Femur (tissue), 1 donor: ENCODE results near the gene MAP3K19.
"Not testable (repeated sequence)": the region's sequence is repeated elsewhere in the genome, so short reads cannot be mapped to it uniquely, and the experiment has no call there.

Source experiments
- DNase-seq: peaks from one replicate; pipeline ENCODE4 v3.0.0-alpha.2; 2017

MAP3K19 gene

DNA sequence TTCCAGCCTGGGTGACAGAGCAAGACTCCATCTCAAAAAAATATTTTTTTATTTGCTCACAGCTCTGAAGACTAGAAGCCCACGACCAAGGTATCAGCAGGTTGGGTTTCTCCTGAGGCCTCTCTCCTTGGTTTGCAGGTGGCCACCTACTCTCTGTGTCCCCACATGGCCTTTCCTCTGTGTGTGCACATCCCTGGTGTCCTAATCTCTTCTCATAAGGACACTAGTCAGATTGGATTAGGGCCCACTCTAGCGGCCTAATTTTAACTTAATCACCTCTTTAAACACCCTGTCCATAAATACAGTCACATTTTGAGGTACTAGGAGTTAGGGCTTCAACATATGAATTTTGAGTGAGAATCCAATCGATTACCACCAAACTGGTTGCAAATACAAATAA is 2.9 kb upstream of the MAP3K19 start:
- DNase-seq, result no peak

DNA sequence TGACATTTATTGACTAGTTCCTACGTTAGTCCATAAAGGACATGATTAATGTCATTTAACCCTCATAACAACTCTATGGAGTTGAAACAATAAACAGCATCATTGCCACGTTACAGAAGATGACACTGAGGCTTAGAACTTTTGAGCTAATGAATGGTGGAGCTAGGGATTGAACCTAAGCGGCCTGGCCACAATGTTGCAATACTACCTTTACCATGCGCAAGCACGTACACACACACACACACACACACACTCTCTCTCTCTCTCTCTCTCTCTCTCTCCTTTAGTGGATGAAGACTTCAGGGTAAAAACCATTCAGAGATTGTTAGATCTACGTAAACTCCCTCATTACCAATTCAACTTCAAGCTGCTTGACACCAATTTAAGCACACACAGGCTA is 875 bp upstream of the MAP3K19 start:
- no peak for DNase-seq

DNA sequence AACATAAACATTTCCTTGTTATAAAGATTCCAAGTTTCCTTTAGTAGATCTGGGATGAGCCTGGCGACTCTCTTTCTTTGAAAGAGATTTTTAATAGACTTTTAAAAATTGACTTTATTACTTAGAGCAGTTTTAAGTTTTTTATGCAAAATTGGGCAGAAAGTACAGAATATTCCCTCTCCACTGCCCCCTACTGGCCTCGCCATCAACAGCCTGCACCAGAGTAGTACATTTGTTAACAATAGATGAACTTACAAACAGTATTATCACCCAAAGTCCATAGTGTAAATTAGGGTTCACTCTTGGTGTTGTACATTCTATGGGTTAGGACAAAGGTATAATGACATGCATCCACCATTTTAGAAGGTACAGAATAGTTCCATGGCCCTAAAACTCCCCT is 3.9 kb downstream of the MAP3K19 start:
- no peak for DNase-seq

- DNase-seq, result no peak
Observed at GRCh38 chr2:135037831-135038230, 9.4 kb downstream of the MAP3K19 start.

DNA sequence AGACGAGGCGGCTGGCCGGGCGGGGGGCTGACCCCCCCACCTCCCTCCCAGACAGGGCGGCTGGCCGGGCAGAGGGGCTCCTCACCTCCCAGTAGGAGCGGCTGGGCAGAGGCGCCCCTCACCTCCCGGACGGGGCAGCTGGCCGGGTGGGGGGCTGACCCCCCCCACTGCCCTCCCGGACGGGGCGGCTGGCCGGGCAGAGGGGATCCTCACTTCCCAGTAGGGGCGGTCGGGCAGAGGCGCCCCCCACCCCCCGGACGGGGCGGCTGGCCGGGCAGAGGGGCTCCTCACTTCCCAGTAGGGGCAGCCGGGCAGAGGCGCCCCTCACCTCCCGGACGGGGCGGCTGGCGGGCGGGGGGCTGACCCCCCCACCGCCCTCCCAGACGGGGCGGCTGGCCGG is 14.0 kb downstream of the MAP3K19 start:
- DNase-seq, result not testable (repeated sequence)

DNA sequence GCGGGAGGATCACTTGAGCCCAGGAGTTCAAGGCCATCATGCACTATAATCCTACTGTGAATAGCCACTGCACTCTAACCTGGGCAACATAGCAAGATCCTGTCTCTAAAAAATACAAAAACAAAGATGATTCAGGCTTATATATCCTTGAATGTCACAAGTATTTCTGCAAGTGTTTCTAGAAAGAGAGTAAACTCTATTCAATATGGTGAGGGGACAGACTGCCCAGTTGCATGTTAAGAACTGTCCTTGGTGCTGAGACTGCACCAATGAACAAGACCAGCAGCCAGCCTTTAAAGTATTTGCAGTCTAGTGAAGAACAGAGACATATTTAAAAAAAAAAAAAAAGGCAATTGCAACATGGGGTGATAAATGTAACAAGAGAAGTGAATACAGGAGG is 16.4 kb downstream of the MAP3K19 start:
- DNase-seq, result no peak

GRCh38 chr2:135029481-135030134 is 17.6 kb downstream of the MAP3K19 start:
- DNase-seq, result no peak

DNA sequence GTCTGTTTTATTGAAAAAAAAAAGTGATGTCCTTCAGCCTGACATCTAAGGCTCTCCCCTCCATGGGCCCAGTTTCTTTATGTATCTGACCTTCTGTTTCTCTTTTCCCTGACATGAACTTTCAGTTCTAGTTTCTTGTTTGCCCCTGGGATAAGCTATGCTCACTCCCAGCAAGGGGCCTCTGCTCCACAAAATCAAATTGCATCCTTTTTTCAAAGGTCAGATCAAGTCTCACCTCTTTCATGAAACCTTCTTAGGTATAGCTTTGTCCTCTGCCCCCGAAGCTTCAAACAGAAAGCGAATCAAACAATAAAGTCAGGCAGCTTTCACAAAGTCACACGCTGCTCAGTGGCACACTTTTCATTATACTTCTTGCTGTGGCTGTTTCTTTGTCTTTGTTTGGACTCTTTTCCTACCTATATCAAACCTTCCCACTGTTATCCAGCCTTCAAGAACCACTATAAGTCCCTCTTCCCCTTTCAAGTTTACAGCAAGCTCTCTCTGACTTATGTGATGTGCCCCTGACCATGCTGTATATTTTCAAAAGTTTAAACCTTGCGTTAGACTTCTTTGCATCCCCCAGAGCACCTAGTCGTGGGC is 23.3 kb downstream of the MAP3K19 start:
- DNase-seq, result no peak

DNA sequence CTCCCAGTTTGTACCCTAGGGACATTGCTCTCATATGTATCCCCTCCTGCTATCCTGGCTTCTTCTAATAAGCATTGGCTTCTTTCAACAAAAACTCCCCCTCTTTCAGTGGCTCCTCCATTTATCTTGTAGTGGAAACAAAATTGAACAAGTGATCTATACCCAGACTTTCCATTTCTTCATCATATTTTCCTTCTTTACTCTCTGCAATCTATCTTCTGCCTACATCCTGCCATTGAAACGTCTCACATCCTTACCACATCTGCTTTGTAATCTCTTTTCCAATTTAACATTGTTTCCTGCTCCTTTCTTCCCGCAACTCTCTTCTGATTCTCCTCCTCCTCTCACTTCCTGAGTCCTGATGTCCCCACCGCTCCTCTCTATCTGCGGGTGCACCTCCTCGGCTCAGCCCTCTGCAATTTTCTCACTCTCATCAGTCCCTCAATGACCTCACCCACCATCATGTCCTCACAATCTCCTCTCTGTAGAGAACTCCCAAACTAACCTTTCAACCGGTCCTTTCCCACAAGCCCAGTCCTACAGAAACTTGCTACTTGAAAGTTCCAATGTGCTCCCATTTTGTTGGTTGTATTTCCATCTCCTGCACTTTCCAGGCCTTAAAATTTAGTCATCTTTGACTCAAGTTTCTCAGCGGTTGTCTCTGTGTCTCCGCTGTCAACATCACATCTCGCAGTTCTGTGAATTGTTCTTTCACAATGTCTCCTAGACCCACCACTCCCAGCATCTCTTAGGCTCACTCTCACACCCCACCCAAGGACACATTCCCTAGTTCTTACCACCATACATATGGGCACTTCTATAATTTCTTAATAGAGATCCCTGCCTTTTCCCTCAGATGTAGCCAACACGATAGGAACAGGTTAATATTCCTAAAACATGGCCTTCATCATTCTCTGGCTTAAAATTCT is 24.0 kb downstream of the MAP3K19 start:
- DNase-seq, result no peak

GRCh38 chr2:135021618-135022017 is 25.6 kb downstream of the MAP3K19 start:
- no peak for DNase-seq

DNA sequence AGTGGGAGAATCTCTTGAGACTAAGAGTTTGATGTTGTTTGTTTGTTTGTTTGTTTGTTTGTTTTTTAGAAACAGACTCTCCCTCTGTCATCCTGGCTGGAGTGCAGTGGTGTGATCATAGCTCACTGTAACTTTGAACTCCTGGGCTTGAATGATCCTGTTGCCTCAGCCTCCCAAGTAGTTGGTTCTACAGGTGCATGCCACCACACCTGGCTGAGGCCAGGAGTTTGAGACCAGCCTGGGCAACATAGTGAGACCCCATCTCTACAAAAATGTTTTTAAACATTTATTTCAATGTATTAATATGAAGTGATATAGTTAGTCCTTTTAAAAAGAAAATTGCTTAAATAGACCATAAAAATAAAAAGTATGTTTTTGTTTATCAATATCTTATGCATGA is 35.6 kb downstream of the MAP3K19 start:
- no peak for DNase-seq

DNA sequence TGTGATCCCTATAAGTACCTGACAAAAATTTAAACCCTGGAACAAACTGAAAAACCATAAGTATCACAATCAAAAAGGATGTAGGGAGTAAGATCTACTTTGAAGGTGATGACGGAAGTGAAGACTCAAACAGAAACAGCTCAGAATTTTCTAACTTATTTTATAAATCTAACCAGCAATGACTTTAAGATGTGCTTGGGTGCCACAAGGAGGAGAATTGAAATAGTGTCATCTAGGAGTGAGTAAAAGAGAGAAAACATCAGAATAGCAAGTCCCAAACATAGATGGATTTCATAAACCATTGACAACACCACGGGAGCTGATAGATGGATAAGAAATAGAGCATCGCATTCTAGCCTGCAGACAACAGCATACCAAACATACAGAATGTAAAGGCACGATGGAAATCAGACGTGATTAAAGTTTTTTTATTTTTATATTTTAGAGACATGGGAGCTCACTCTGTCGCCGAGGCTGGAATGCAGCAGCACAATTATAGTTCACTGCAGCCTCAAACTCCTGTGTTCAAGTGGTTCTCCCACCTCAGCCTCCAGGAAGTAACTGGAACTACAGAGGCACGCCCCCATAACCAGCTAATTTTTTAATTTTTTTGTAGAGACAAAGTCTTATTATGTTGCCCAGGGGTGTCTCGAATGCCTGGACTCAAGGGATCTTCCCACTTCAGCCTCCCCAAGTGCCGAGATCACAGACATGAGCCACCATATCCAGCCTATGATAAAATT is 36.9 kb downstream of the MAP3K19 start:
- no peak for DNase-seq

- no peak for DNase-seq
Observed at GRCh38 chr2:135009339-135009738, 37.9 kb downstream of the MAP3K19 start.

DNA sequence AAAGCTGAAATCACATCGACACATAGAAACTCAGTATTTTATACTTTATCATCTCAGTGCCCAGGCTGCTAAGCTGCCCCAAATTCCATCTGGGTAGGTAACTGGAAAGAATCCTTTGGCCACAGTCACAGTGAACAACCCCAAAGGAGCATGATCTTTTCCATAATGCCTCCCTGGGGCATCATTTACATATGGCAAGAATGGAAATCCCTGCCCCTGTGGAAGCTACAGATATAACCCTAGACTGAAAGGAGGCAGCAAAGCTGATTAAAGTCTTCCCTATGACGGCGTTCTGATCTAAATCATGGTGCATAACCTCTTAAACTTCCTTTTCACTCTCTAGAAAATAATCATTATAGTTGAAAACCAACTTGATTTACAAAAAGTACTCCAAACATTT is 41.5 kb downstream of the MAP3K19 start:
- no peak for DNase-seq

DNA sequence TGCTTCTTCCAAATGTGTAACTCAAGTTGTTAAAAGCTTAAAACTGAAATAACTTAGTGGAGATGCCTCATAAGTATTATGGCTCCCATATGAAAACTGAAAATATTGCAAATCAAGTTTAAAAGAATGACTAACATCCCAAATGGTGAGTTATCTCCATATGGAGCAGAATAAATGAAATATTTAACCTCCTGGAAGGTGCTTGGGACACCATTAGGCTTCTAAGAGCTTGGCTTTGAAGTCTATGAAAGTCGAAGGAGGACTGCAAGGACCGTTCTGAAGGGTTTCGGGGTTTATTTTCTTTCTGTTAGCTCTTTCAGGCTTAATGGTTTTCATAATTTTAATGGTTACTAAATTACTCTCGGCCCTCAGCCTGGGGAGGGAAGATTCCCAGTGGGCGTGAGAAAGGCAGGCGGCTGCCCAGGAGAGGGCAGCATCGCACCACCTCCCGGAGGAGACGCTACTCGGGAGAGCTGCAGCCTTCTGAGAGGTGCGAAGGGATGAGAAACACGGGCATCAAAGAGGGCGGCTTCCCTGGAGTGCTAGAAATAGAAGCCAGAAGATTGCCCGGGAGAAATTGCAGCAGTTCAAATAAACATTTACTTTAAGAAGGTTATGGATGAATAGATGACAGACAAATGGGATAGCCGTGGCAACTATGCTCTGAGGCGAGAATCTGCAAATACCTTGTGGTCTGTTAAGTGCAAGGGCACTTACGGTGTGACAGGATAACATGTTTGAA is 43.1 kb downstream of the MAP3K19 start:
- peak; percentile 74 for DNase-seq

- no peak for DNase-seq
Observed at GRCh38 chr2:135002836-135003235, 44.4 kb downstream of the MAP3K19 start.

GRCh38 chr2:134999521-134999920 is 47.7 kb downstream of the MAP3K19 start:
- DNase-seq, result no peak

DNA sequence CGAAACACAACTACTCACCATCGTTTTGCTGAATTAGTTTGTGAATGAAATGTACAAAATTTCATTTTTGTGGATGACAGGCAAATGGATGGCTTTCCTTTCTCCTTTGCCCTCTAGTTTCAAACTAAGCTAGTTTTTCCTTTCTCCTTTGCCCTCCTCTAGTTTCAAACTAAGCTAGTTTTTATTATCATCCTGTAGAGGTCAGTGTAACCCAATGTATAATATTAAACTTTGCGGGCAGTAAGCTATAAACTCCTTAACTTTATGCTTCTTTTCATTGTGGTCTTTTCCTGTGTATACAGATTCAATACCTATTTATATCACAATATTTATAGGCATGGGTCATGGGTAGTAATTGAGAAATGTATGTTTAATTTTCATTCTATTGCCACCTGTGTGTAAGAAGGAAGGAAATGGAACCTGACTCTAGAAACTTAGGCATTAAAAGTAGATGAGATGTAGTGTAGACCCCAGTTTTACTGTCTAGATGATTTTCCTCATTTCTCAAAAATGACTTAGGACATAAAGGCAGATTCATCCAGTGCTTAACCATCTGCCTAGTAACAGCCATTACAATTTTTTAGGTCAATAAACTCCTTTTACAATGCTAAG is 58.1 kb downstream of the MAP3K19 start:
- DNase-seq, result no peak

GRCh38 chr2:134985061-134985460 is 62.2 kb downstream of the MAP3K19 start:
- no peak for DNase-seq

DNA sequence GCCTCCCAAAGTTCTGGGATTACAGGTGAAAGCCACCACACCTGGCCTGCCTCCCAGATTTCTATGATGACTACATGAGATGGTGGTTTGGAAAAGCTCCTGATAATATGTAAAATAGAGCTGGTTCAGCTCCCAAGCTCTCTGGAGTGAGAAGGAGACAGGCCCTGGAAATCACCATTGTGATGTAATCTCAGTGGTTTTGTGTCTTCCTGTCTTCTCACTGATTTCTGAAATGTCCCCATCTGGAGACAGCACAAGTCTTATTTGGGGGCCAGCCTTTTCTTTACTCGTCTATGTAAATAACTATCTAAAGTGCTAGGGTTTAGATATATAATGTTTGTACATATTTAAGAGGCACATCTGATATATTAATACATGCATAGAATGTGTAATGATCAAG is 64.6 kb downstream of the MAP3K19 start:
- no peak for DNase-seq

GRCh38 chr2:134980639-134981038 is 66.6 kb downstream of the MAP3K19 start:
- DNase-seq, result no peak

DNA sequence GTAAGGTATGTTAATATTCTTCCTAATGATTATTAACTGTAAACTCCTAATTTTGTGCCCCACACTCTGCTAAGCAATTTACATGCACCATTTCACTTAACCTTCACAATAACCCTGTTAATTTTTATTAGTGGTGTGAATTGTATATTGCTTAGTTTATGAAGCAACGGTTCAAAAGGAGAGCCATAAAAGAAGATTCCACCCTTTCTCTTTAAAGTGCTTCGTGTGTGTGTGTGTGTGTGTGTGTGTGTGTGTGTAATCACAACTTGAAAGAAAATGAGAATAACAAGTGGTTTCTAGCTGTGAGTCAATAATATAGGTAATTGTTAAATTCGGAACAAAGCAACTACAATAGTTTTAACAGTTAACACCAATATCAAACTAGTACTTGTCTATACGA is 68.0 kb downstream of the MAP3K19 start:
- no peak for DNase-seq
